Glomerular endothelial cell (primary cell): ENCODE measurements around the gene ARID5A. TPM values are rescaled to one million over a fixed set of nuclear protein-coding genes. Genes with fewer than 3 reads are reported as not detected.

Experiments
- DNase-seq: peaks from one replicate; pipeline ENCODE4 v3.0.0-alpha.2; 2011; ENCODE audit warnings: low read depth, low spot score; ENCODE audit errors: extremely low read depth
- total RNA-seq: library from RNA; depleted of rRNA; stranded (reverse); fragments of >200 nt; gene quantifications from 2 replicates; pipeline ENCODE4 v1.2.3, GENCODE V29; 2015

ARID5A gene
- total RNA-seq, 1 donor from 2014 or later, result 20.5 TPM

GRCh38 chr2:96594691-96595152 is 58.2 kb downstream of the ARID5A start:
- no peak for DNase-seq

GRCh38 chr2:96596596-96596995 is 60.0 kb downstream of the ARID5A start:
- no peak for DNase-seq

GRCh38 chr2:96599941-96600340 is 63.4 kb downstream of the ARID5A start:
- DNase-seq, result no peak

- no peak for DNase-seq
Observed at GRCh38 chr2:96601382-96602292, 65.1 kb downstream of the ARID5A start.

Other genes starting within 250 kb of the ARID5A start
- 81.1 and 102 TPM in 2 replicates for gene SNRNP200, start 231.2 kb upstream of the ARID5A start, total RNA-seq
- 2.0 and 3.0 TPM in 2 replicates for gene ITPRIPL1, start 211.4 kb upstream of the ARID5A start, total RNA-seq
- gene NCAPH, start 201.0 kb upstream of the ARID5A start, total RNA-seq, result 4.6 and 10.2 TPM in 2 replicates
- gene NEURL3, start 31.4 kb upstream of the ARID5A start, total RNA-seq, result 0.68 and 7.0 TPM in 2 replicates
- gene KANSL3, start 101.6 kb downstream of the ARID5A start, total RNA-seq, result 17.5 and 27.4 TPM in 2 replicates
- 0.15 TPM in 1 of 2 replicates, not detected in the other for gene FER1L5, start 106.0 kb downstream of the ARID5A start, total RNA-seq
- 19.7 and 22.8 TPM in 2 replicates for gene LMAN2L, start 203.3 kb downstream of the ARID5A start, total RNA-seq
- 3.3 and 4.7 TPM in 2 replicates for gene CNNM4, start 224.2 kb downstream of the ARID5A start, total RNA-seq